ELR (cell line): ENCODE data around the gene DLD.
"Not testable (repeated sequence)": the region's sequence is repeated elsewhere in the genome, so short reads cannot be mapped to it uniquely, and the experiment has no call there.

ENCODE experiments used
- DNase-seq: peaks from one replicate; pipeline ENCODE4 v3.0.0-alpha.2; 2015; ENCODE audit warnings: low read depth

The DLD gene

DNA sequence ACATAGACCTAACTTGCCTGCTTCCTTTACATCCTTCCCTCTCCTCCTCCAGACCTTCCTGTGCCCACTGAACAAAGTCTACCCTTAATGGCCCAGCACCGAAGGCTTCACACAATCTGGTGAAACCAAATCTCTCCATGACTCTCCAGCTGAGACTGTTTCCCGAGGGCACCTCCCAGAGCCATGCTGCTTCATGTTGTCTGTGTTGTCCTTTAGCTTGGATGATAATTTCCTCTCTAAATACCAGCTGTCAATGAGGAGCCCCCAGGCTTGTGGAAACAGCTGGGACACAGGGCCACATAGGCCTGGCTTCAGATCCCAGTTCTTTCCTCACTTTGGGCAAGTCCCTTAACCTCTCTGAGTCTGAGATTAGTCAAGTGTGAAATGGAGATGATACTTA lies 54.3 kb downstream of the DLD start:
- DNase-seq: no peak

DNA sequence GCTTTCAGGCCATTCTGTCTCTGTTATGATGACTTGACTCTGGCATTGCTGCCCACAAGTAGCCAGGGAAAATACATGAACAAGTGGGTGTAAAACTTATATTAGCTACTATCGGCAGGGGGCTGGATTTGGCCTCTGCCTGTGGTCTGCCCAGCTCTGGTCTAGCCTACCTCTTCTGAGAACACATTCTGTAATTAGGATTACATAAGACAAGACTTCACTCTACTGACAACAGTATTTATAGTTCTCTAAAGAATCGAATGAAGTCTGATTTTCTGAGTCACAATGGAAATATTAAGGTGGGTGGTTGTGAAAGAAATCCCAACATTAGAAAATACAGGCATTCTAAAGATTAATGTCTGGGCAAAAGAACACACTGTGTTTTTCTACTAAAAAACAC lies 55.5 kb downstream of the DLD start:
- DNase-seq: no peak

DNA sequence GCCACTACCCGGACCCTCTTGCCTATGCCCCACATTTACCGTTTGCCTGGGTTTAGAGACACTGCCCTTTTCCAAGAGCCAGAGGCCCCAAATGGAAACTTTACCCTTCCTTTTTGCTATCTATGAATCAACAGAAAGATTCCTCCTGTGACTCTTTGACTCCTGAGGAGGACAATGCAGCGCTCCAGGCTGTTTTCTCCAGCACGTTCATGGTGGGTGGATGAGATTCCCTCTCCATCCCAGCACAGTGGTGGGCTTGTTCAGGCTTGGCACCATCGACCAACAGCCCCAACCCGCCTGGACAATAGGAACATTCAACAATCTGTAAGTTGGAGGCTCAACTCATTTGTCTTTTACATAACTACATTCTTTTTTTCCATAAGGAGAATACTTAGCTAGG lies 55.9 kb downstream of the DLD start:
- DNase-seq: no peak

DNA sequence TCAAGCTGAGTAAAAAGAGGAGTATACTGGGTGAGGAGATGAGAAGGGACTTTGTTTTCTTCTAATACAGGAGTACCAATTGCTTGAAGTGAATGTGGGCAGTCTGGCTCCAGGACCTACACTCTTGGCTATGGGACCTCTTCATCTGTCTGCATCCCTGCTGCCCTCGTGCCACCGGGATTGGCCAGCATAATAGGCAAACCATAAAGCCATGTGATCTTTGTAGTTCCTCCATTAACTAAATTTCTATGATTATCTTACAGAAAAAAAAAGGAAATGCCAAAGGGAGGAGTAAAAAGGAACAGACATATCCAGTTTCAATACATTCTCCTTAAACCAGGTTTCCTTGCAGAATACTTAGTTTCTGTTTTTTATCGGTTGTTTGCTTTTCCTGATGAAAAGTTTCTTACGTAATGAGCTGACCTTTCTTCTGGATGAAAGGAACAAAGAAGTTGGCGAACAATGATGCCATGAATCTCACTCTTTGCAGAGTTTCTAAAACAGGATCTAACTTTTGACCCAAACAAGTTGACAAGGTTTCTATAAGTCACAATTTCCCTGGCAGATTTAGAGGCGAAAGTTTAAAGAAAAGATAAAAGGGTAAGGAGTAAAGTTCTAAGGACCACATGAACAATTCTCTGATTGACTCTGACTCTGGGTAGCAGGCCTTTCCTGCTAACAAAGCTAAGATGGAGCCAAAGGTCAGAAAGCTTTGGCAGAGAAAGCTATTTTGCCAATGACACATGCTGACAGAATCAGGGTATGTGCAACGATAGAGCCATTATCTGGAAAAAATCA lies 57.9 kb downstream of the DLD start:
- peak; percentile 94 for DNase-seq

DNA sequence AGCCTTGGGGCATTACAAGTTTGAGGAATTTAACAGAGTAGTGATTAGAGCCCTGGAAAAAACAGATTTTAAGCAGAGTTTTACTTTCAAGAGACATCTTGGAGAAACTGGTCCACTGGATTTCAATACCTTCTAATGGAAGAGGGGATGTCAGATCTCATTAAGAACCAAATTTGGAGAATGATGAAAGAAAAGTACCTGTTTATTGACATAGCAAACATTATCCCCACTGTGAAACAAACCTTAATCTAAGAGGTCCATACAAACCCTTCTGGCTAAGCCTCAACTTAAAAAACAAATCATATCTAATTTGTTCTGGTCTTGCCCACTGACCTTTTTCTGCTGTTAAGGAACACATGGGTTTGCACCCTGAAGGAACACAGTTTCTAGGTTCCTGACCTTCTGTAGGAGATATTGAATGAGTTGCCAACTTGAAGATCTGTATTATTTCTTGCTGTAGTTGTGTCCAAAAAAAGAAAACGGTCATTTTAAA lies 58.5 kb downstream of the DLD start:
- no peak for DNase-seq

DNA sequence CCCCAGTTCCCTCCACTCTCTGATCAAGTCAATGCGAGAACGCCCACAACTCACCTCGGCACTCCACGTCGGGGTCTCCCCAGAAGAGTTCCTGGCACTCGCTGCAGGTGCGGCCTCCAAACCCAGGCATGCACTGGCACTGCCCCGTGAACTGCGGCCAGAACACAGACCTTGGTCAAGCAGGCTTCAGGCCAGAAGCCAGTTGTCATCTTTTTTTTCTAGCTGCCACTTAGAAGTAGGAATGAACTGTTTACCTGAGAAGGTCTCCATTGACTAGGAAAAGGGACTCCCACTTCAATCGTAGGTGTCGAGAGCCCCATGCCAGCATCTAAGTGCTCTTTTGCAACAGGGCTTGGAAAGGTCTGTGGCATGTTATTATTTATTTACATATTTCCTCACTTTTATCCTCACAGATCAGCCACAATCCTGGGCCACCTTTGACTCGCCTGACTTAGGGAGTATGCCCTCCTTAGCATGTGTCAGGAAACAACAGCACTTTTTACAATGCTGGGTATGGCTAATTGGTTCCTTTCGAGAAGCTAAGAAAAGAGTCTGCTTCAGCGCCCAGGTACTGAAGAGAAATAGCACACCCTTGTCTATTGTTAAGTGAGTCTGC lies 60.3 kb downstream of the DLD start:
- no peak for DNase-seq

DNA sequence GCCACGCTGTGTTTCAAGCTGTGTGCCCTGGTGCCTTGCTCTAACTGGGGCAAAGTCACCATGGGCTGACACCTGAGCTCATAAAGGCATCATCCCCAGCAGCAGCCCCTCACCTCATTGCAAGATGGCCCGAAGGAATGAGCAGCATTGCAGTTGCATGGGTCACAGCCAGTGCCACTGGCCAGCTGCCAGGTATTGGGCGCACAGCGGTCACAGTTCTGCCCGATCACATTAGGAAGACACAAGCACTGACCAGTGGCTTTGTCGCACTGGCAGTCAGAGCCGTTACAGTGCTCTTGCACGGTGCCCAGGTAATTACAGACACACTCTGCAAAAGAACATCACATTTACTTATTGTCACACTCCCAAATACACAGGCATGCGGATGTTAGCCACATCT lies 60.9 kb downstream of the DLD start:
- no peak for DNase-seq

DNA sequence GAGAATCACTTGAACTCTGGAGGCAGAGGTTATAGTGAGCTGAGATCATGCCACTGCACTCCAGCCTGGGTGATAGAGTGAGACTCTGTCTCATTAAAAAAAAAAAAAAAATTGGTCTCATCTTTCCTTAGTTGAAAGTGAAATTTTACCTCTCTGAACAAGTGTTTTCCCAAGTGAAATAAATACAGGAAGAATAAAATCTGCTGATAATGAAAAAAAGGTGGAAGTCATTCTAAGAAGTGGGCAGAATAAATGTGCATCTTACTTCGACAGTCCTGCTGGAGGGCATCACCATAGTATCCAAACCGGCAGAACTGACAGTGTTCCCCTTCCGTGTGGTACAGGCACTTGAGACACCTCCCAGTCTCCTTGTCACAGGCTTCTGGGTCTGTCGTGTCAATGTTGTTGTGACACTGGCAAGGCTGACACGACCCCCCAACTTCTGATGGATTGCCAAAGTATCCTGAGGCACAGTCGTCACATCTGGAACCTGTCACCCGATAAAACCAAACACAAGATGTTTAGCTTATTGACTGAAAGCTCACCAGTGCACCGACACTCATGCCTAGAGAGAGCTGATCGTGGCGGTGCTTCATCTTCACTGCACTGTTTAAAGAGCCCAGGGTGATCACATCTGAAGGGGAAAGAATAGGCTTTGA lies 62.4 kb downstream of the DLD start:
- DNase-seq: no peak

DNA sequence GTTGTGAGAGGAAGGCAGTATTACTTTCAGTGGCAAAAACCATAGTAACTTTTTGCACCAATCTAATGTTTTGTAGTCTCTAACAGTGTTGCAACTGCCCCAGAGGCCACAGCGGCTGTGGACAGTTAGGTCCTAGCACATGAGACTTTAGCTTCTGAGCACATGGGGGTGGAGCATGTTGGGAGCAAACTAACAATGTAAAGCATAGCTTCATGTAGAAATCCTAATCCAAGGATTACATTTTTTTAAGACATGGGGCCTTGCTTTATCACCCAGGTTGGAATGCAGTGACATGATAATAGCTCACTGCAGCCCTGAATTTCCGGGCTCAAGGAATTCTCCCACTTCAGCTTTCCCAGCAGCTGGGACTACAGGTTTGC lies 62.9 kb downstream of the DLD start:
- DNase-seq: peak; percentile 41

DNA sequence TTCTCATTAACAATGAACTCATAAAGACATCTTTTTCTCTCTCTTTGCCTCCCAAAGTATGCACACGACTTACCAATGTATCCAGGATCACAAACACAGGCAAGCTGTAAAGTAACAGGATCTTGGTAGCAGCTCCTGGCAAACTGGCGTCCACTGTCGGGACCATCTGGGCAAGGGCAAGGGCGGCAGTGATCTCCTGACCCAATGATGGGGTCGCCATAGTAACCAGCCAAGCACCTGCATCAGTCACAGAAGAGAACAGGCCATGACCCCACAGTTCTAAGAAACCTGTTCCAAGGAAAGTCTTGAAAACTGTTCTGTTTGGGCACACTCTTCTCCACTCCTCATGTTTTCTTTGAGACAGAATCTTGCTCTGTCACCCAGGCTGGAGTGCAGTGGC lies 64.4 kb downstream of the DLD start:
- DNase-seq: no peak

DNA sequence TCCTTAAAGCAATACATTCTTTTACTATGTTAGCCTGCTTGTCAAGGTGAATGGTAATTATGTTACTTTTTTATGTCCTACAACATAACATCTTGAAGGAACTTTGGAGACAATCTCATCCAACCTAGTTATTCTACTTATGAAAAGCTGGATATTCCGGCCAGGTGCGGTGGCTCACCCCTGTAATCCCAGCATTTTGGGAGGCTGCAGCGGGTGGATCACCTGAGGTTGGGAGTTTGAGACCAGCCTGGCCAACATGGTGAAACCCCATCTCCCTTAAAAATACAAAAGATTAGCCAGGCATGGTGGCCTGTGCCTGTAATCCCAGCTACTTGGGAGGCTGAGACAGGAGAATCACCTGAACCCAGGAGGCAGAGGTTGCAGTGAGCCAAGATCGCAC lies 66.0 kb downstream of the DLD start:
- DNase-seq: not testable (repeated sequence)

DNA sequence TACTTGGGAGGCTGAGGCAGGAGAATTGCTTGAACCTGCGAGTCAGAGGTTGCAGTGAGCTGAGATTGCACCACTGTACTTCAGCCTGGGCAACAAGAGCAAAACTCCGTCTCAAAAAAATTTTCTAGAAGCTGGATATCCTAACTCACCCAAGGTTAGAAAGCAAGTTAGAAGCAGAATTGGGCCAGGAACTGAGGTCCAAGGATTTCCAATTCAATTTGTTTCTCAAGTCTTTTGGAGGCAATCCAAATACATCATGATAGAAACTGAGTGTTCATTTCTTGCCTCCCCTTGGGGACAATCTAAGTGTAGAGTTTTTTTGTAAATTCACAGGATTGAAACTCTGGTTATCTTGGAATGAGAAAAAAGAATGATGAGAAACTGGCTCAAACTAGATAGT lies 66.5 kb downstream of the DLD start:
- no peak for DNase-seq

DNA sequence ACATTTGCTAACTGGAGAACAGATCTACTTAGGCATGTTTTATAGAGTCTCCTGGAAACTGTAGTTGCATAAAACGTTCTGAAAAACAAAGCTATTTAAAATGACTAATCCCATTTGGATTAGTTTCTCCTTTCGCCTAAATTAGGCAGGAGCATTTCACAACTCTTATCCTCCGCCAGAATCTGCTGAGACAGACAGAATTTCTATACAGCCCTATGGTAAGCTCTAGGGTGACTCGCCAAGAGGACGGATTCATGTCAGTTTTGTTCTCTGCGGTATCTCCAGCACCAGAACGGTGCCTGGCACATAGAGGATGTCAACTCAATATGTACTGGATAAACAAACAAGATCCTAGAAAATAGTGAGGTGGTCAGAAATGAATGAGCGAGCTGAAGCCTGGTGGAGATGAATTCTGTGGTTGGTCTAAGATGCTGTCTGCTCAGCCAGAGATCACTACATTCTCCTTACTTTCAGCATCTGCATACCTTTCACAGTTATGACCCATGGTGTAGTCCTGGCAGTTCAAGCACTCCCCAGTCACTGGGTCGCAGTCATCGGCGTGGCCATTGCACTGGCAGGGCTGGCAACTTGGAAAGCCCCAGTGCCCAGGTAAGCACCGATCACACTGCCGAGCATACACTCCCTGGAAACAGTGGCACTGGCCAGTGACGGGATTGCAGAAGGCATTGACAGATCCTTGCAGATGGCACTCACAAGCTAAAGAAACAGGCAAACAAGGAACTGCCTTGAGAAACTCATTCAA lies 68.0 kb downstream of the DLD start:
- peak; percentile 65 for DNase-seq

DNA sequence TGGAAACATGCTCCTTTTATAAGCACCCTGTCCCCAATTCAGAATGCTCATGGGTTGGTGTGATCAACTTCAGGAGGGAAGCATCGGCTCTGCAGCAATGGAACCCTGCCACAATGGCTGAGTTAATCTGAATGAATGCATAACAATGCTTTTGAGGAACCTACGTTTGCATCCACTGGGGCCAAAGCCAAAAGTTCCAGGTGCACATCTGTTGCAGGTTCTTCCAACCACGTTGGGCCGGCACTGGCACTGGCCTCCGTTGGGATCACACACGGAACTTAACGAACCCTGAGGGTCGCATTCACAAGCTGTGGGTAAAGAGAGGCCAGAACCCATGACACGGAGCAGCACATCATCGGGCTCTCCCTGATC lies 68.5 kb downstream of the DLD start:
- DNase-seq: no peak

DNA sequence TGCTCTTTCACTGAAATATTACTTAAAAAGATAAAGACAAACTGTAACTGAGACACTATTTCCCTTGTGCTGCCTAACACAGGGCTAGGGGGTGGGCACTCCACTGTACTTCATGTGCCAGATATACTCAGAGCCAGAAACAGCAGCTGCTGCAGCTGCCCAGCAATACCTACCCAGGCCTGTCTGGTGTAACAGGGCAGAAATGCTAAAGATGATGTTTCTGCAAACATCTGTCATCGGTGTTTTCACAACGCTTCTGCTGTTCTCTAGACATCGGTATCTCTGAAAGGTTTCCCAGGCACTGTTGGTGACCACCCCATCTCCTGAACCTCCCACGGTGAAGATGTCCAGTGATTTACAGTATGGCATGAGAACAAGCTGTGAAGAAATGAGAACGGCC lies 69.3 kb downstream of the DLD start:
- DNase-seq: no peak

DNA sequence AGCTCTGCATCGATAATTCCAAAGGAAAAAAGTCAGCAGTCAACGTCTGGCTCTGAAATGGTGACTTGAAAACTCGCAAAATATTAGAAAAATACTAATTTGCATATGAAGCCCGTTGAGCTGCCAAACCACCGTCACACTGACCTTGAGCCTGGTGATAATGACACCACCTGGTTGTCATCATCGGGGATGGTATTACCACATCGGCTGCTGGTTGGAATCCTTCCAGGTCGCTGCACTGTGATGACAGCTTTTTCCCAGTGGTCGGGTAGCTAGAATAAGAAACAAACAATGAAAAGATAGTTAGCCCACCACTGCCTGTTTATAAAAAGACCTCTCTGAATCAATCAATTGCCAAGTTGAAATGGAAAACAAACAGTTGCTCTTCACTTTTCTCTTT lies 70.4 kb downstream of the DLD start:
- DNase-seq: no peak

DNA sequence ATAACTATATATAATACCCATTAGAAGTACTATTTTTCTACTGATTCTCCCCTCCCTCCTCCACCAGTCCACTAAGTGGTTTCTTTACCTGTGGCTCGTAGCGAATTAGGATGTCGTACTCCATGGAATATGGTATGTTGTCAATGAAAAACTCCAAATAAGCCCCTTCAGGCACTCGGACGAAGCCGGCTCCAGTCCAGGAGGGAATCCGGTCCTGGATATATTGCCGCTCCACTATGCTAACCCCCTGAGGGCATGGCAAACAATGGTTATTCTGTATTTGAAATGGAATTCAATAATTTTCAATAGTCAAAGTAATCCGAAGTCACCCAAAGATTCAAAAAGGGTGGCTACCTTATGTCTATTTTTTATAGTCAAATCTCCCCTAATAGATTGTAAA lies 71.8 kb downstream of the DLD start:
- DNase-seq: no peak

DNA sequence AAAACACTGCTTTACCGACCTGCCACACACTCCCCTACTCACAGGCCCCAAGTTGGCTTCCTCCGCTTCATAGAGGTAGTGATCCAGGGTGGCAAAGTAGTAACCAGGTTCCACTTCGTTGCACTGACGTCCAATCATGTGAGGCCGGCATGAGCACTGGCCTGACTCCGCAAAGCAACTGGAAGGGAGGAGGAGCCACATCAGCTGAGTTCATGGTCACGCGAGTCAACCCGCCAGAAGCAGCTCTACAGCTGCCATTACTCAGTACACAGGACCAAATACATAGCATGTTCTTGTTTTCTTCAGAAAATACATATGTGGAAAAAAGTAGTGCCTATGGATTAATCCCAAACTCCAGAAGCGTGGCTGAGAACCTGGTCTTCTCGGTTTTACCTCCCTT lies 73.5 kb downstream of the DLD start:
- DNase-seq: no peak

DNA sequence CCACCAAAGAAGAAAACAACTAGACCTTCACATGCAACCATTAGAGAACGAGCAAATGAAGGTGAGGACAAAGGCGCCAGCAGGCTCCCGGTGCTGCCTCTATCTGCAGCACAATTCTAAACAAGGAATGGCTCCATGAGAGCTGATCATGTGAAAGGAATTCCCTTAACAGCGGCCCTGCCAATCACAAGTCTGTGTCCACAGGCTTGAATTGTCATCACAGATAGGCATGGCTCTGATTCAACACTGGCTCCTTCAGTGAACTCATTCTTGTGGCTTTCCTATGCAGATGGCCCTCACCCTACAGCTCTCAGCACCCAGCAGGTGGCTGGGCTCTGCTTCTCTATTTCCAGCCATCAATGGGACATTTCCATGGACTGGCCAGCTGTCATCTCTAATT lies 75.7 kb downstream of the DLD start:
- peak; percentile 90 for DNase-seq

DNA sequence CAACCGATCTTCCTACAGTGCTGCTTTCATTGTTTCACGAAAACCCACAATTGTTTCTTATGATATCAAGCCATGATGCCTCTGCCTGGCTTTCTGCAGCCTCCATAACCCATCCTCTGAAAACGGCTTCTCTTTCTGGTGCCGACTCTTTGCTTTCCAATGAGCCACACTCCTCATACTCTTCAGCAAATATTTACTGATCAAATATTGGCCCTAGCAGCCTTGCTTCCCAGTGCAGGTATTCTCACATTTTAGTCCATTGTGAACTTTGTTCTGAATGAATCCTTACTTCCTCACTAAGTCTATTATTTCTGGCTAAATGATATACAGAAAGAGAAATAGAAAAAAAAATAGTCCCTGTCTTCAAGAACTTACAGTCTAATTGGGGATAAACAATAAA lies 76.4 kb downstream of the DLD start:
- DNase-seq: no peak

DNA sequence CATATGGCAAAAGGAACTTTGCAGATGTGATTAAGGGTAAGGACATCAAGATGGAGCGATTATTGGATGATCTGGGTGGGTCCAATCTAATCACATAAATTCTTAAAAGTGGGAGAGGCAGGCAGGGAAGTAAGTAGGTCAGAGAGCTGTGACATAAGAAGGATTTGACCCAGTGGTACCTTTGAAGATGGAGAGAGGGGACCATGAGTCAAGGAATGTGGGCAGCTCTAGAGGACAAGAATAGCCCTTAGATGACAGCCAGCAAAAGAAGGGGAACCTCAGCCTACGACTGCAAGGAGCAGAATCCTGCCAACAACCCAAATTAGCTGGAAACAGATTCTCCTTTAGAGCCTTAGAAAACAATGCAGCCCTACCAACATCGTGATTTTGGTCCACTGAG lies 77.5 kb downstream of the DLD start:
- no peak for DNase-seq

DNA sequence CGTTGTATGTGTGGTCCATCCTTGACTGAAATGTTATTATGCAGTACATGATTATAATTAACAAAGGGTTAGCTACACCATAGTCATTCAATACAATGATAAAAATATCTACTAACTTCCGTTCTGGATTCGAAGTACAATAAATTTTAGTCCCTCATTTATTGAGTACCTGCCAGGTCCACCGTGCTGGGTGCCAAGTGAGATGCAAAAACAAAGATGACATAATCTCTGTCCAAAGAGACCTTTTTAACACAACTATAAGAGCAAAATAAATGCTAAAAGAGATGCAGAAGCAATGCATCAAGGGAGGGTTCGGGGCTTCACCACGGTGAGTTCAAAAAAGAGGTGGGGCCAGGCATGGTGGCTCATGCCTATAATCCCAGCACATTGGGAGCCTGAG lies 78.9 kb downstream of the DLD start:
- no peak for DNase-seq
